Right lobe of liver (tissue), 4 donors: ENCODE data around the gene TUG1.

Source experiments
- POLR2A ChIP-seq: fragments of 450-650 bp; IDR thresholded peaks from one replicate; pipeline ENCODE4 v1.6.1; 2017; ENCODE audit warnings: antibody characterized with exemption, mild to moderate bottlenecking
- TF ChIP-seq, protein P1 (sequence below), 4 donors: fragments of 200-600 bp in 3 of 4; fragments of 450-650 bp in 1 of 4; IDR thresholded peaks; one replicate each; pipeline versions ENCODE4 v1.5.1 to v1.8.0; 2016 to 2022; ENCODE audit warnings: antibody characterized with exemption in 4 of 4, mild to moderate bottlenecking in 2 of 4
- donor health status: DM: no; HTN: no; CAD: no.
- donor health status: DM: no; HTN: no; CAD: no.
- donor health status: DM: no; HTN: yes; CAD: no.

DNA sequence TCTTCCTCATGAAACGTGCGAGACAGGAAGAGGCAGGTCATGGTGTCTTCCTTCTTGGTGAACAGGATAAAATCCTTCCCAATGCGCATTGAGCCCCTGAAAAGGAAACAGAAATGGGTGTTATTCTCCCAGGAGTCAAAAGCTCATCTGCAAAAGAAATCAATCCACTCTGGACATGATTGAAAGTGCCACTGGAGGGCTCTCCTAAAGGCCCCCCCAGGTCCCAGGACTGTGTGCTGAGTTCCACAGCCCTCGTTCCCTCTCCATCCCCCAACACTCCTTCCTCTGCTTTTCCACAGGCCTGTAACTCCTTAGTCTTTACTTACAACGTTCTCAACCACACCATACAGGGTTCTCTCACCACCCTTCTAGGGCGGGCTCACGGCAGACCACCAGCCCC lies 22.7 kb upstream of the TUG1 start:
- TF ChIP-seq, protein P1, sequence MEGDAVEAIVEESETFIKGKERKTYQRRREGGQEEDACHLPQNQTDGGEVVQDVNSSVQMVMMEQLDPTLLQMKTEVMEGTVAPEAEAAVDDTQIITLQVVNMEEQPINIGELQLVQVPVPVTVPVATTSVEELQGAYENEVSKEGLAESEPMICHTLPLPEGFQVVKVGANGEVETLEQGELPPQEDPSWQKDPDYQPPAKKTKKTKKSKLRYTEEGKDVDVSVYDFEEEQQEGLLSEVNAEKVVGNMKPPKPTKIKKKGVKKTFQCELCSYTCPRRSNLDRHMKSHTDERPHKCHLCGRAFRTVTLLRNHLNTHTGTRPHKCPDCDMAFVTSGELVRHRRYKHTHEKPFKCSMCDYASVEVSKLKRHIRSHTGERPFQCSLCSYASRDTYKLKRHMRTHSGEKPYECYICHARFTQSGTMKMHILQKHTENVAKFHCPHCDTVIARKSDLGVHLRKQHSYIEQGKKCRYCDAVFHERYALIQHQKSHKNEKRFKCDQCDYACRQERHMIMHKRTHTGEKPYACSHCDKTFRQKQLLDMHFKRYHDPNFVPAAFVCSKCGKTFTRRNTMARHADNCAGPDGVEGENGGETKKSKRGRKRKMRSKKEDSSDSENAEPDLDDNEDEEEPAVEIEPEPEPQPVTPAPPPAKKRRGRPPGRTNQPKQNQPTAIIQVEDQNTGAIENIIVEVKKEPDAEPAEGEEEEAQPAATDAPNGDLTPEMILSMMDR (IDR thresholded peaks at IDR 0.05), result no peak
- no peak for TF ChIP-seq POLR2A
